Sigmoid colon (tissue), 7 donors: ENCODE results near the gene GLP2R. TPM values are rescaled to one million over a fixed set of nuclear protein-coding genes. Genes with fewer than 3 reads are reported as not detected.
A peak's percentile ranks its signal among the peaks of the same experiment; 100 is the strongest.

Experiments
- DNase-seq: peaks from one replicate; pipeline ENCODE4 v3.0.0-alpha.2; 2019
- H3K27ac ChIP-seq, 4 donors: fragments of 200-600 bp; sonication (generic); one replicate each; pipeline ENCODE4 v1.5.1; 2016 to 2019; ENCODE audit warnings: mild to moderate bottlenecking in 1 of 4
- H3K27me3 ChIP-seq, 3 donors: fragments of 200-600 bp; sonication (generic); one replicate each; pipeline ENCODE4 v1.5.1; 2019; ENCODE audit warnings: mild to moderate bottlenecking in 1 of 3
- H3K36me3 ChIP-seq, 4 donors: fragments of 200-600 bp; sonication (generic); one replicate each; pipeline ENCODE4 v1.5.1; 2016 to 2019
- H3K4me1 ChIP-seq, 4 donors: fragments of 200-600 bp; sonication (generic); one replicate each; pipeline ENCODE4 v1.5.1; 2017 to 2019
- H3K4me3 ChIP-seq, 4 donors: fragments of 200-600 bp; sonication (generic); one replicate each; pipeline ENCODE4 v1.5.1; 2017 to 2019; ENCODE audit warnings: mild to moderate bottlenecking in 2 of 4, moderate library complexity in 1 of 4
- H3K9me3 ChIP-seq, 4 donors: fragments of 200-600 bp in 3 of 4; sonication (generic) in 3 of 4; one replicate each; pipeline versions ENCODE4 v1.5.1 to v1.6.1; 2013 to 2019
- CTCF ChIP-seq, 4 experiments: fragments of 450-650 bp in 3 of 4; fragments of 200-600 bp in 1 of 4; IDR thresholded peaks; one replicate each; pipeline ENCODE4 v1.5.1; 2016 to 2019; ENCODE audit warnings: antibody characterized with exemption in 4 of 4, mild to moderate bottlenecking in 3 of 4, moderate library complexity in 2 of 4
- EP300 ChIP-seq, 4 donors: sonication (generic); formaldehyde crosslinking; IDR thresholded peaks; one replicate each; pipeline ENCODE4 v1.6.1; 2017; ENCODE audit warnings: antibody characterized with exemption in 4 of 4
- POLR2A ChIP-seq, 2 donors: fragments of 450-650 bp; IDR thresholded peaks; one replicate each; pipeline ENCODE4 v1.6.1; 2016; ENCODE audit warnings: antibody characterized with exemption in 2 of 2, mild to moderate bottlenecking in 2 of 2, moderate library complexity in 2 of 2
- POLR2AphosphoS5 ChIP-seq, 4 donors: sonication (generic); formaldehyde crosslinking; IDR thresholded peaks; one replicate each; pipeline ENCODE4 v1.6.1; 2017; ENCODE audit warnings: antibody characterized with exemption in 4 of 4
- WGBS, 2 donors: extraction: QIAGEN DNeasy Blood & Tissue Kit; methylation state at CpG; one replicate each; pipeline ENCODE4 v1.1.7; 2013; 5-methylcytosine and 5-hydroxymethylcytosine counted together
- intact Hi-C: fragments of 100-400 bp; cut with DNase I; formaldehyde crosslinking; loops from one replicate; pipeline ENCODE4 v1.15.1; 2023
- polyA plus RNA-seq, 3 donors: library from polyadenylated mRNA; stranded (reverse); fragments of 200-250 nt; gene quantifications; one replicate each; pipeline ENCODE4 v1.2.3, GENCODE V29; 2013
- total RNA-seq, 4 donors: library from RNA; depleted of rRNA; stranded (reverse); fragments of >200 nt; gene quantifications; one replicate each; pipeline ENCODE4 v1.1.0, GENCODE V29; 2016
- donor health status: healthy with polysubstance abuse.
- donor health status: Bipolar disorder and iron deficiency.
- donor health status: healthy.

Gene GLP2R
- total and polyA plus RNA-seq, 7 donors = 0.89 to 56.2 (median 28.5) TPM

GRCh38 chr17:9883451-9883850 lies 57.7 kb downstream of the GLP2R start:
- no peaks in the 10 kb centered on the region for H3K27me3 ChIP-seq
- intact Hi-C loops = no loop called here
- no peak overlapping the region for H3K4me3 ChIP-seq
- peaks cover 2 to 11% (median 6%) of the 10 kb centered on the region in 4 donors for H3K9me3 ChIP-seq
- no peaks in the 10 kb centered on the region for H3K36me3 ChIP-seq
- no peak for DNase-seq
- no peak overlapping the region for H3K27ac ChIP-seq
- TF ChIP-seq EP300 (IDR thresholded peaks at IDR 0.05) (no peak), CTCF (IDR thresholded peaks at IDR 0.05) (no peak), POLR2AphosphoS5 (IDR thresholded peaks at IDR 0.05) (no peak), POLR2A (IDR thresholded peaks at IDR 0.05) (no peak)
- H3K4me1 ChIP-seq = no peaks in the 10 kb centered on the region

GRCh38 chr17:9886141-9886930 lies 60.6 kb downstream of the GLP2R start:
- intact Hi-C loops = no loop called here
- no peak for TF ChIP-seq POLR2A (IDR thresholded peaks at IDR 0.05)
- 87 to 90% methylated on average over 5 of the region's 5 CpGs for WGBS, 2 donors

GRCh38 chr17:9887508-9887907 lies 61.8 kb downstream of the GLP2R start:
- H3K36me3 ChIP-seq = no peaks in the 10 kb centered on the region
- no peaks in the 10 kb centered on the region for H3K4me1 ChIP-seq
- DNase-seq = no peak
- no peaks in the 10 kb centered on the region for H3K27me3 ChIP-seq
- no peak overlapping the region for H3K27ac ChIP-seq
- TF ChIP-seq CTCF (IDR thresholded peaks at IDR 0.05) (no peak), POLR2A (IDR thresholded peaks at IDR 0.05) (no peak), EP300 (IDR thresholded peaks at IDR 0.05) (no peak), POLR2AphosphoS5 (IDR thresholded peaks at IDR 0.05) (no peak)
- H3K9me3 ChIP-seq = peaks cover under 1 to 9% (median 3%) of the 10 kb centered on the region in 4 donors
- intact Hi-C loops = no loop called here
- H3K4me3 ChIP-seq = no peak overlapping the region
- WGBS, 2 donors = 57 to 84% methylated on average over 8 of the region's 8 CpGs

More at GRCh38 chr17:9886141-9886930, 60.6 kb downstream of the GLP2R start:
- DNase-seq = no peak
- Histone ChIP-seq H3K27me3 (no peaks in the 10 kb centered on the region), H3K4me1 (no peaks in the 10 kb centered on the region), H3K27ac (no peak overlapping the region), H3K9me3 (peaks cover 2 to 11% (median 6%) of the 10 kb centered on the region in 4 donors), H3K36me3 (no peaks in the 10 kb centered on the region), H3K4me3 (no peak overlapping the region)

- H3K36me3 ChIP-seq = no peaks in the 10 kb centered on the region
- intact Hi-C loops = no loop called here
- WGBS, 2 donors = 16 to 34% methylated on average over 2 of the region's 2 CpGs
- H3K27me3 ChIP-seq = no peaks in the 10 kb centered on the region
- no peak overlapping the region for H3K27ac ChIP-seq
- no peaks in the 10 kb centered on the region for H3K4me1 ChIP-seq
- DNase-seq = no peak
- TF ChIP-seq EP300 (IDR thresholded peaks at IDR 0.05) (no peak), CTCF (IDR thresholded peaks at IDR 0.05) (peak; percentile 7 to 51 (median 26))
- H3K9me3 ChIP-seq = peaks cover 0 to 3% (median 0%) of the 10 kb centered on the region in 4 donors
- H3K4me3 ChIP-seq = no peak overlapping the region
Measured at GRCh38 chr17:9890124-9890523, 64.4 kb downstream of the GLP2R start.

GRCh38 chr17:9893411-9894012 lies 67.8 kb downstream of the GLP2R start:
- H3K36me3 ChIP-seq = no peaks in the 10 kb centered on the region
- no peak overlapping the region for H3K27ac ChIP-seq
- no peak overlapping the region for H3K4me3 ChIP-seq
- H3K4me1 ChIP-seq = no peaks in the 10 kb centered on the region
- TF ChIP-seq EP300 (IDR thresholded peaks at IDR 0.05) = no peak
- TF ChIP-seq POLR2A (IDR thresholded peaks at IDR 0.05) = no peak
- no peak for TF ChIP-seq POLR2AphosphoS5 (IDR thresholded peaks at IDR 0.05)
- TF ChIP-seq CTCF (IDR thresholded peaks at IDR 0.05) = no peak
- no peak for DNase-seq
- WGBS, 2 donors = 66 to 88% methylated on average over 3 of the region's 3 CpGs
- no peaks in the 10 kb centered on the region for H3K27me3 ChIP-seq
- H3K9me3 ChIP-seq = peaks cover 0 to 3% (median 0%) of the 10 kb centered on the region in 4 donors
- intact Hi-C loops = no loop called here
